Tibial artery (tissue), 4 donors: ENCODE data around the gene CHRND.

Source experiments
- DNase-seq, 2 donors: peaks; one replicate each; pipeline ENCODE4 v3.0.0-alpha.2; 2019
- H3K27ac ChIP-seq, 2 donors: fragments of 200-600 bp; sonication (generic) in 1 of 2; 1 replicate in 1 of 2; 2 replicates in 1 of 2; pipeline ENCODE4 v1.5.1; 2018 to 2019; ENCODE audit warnings: mild to moderate bottlenecking in 1 of 2
- H3K27me3 ChIP-seq, 2 donors: fragments of 200-600 bp; sonication (generic) in 1 of 2; one replicate each; pipeline versions ENCODE4 v1.5.1 to v1.6.0; 2016 to 2019
- H3K36me3 ChIP-seq, 3 donors: fragments of 200-600 bp; sonication (generic) in 2 of 3; one replicate each; pipeline ENCODE4 v1.5.1; 2016 to 2019; ENCODE audit warnings: mild to moderate bottlenecking in 2 of 3
- H3K4me1 ChIP-seq, 4 donors: fragments of 200-600 bp; sonication (generic) in 2 of 4; 1 replicate in 3 of 4; 2 replicates in 1 of 4; pipeline ENCODE4 v1.5.1; 2016 to 2019
- H3K4me3 ChIP-seq, 2 donors: fragments of 200-600 bp; sonication (generic) in 1 of 2; 1 replicate in 1 of 2; 2 replicates in 1 of 2; pipeline ENCODE4 v1.5.1; 2018 to 2019; ENCODE audit warnings: mild to moderate bottlenecking in 2 of 2
- H3K9me3 ChIP-seq, 3 donors: fragments of 200-600 bp; sonication (generic) in 1 of 3; one replicate each; pipeline ENCODE4 v1.5.1; 2016 to 2019
- intact Hi-C: fragments of 100-400 bp; cut with DNase I; formaldehyde crosslinking; loops from one replicate; pipeline ENCODE4 v1.15.0; 2023; ENCODE audit warnings: low total_unique reads
- TF ChIP-seq, protein P1 (sequence below), 2 experiments: fragments of 200-600 bp in 1 of 2; fragments of 450-650 bp in 1 of 2; IDR thresholded peaks; one replicate each; pipeline ENCODE4 v1.5.1; 2017 to 2019; ENCODE audit warnings: antibody characterized with exemption in 2 of 2, mild to moderate bottlenecking in 1 of 2, moderate library complexity in 1 of 2

CHRND gene

DNA sequence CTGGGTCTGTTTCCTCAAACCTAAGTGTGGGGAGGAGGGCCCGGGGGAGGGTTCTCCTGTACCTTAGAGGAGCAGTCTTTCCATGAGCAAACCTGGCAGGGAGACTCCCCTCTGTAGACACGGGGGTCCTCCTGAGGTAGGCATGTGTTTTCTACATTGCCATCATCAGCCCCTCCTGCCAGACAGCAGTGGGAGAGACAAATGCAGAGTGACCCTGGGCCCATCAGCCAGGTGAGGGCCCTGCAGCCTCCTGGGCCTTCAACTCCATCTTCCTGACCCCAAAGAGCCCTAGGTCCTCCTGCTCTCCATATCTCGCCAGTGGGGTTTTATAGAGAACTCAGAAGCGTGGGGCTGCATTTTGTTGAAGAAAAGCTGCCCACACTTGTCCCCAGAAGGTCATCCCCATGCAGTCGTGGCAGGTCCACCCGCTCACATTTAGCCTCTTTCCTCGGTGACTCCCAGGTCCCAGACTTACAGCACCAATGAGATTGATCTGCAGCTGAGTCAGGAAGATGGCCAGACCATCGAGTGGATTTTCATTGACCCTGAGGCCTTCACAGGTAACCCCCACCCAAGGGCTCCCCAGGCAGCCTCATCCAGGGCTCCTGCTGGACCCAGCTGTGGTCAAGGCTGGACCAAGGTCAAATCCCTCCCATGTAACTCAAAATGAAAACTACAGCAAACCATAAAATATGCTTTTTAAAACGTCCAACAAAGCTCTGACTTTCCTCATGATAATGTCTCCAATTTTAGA is 16.2 kb downstream of the CHRND start:
- H3K27me3 ChIP-seq: peaks cover 0 to 29% of the 10 kb centered on the region in 2 donors
- no peak overlapping the region for H3K27ac ChIP-seq
- TF ChIP-seq, protein P1, sequence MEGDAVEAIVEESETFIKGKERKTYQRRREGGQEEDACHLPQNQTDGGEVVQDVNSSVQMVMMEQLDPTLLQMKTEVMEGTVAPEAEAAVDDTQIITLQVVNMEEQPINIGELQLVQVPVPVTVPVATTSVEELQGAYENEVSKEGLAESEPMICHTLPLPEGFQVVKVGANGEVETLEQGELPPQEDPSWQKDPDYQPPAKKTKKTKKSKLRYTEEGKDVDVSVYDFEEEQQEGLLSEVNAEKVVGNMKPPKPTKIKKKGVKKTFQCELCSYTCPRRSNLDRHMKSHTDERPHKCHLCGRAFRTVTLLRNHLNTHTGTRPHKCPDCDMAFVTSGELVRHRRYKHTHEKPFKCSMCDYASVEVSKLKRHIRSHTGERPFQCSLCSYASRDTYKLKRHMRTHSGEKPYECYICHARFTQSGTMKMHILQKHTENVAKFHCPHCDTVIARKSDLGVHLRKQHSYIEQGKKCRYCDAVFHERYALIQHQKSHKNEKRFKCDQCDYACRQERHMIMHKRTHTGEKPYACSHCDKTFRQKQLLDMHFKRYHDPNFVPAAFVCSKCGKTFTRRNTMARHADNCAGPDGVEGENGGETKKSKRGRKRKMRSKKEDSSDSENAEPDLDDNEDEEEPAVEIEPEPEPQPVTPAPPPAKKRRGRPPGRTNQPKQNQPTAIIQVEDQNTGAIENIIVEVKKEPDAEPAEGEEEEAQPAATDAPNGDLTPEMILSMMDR (IDR thresholded peaks at IDR 0.05): no peak
- DNase-seq: no peak
- H3K4me1 ChIP-seq: no peaks in the 10 kb centered on the region
- peaks cover 0 to 6% (median 6%) of the 10 kb centered on the region in 3 donors for H3K36me3 ChIP-seq
- no peak overlapping the region for H3K4me3 ChIP-seq
- H3K9me3 ChIP-seq: no peaks in the 10 kb centered on the region
- intact Hi-C loops: no loop called here

DNA sequence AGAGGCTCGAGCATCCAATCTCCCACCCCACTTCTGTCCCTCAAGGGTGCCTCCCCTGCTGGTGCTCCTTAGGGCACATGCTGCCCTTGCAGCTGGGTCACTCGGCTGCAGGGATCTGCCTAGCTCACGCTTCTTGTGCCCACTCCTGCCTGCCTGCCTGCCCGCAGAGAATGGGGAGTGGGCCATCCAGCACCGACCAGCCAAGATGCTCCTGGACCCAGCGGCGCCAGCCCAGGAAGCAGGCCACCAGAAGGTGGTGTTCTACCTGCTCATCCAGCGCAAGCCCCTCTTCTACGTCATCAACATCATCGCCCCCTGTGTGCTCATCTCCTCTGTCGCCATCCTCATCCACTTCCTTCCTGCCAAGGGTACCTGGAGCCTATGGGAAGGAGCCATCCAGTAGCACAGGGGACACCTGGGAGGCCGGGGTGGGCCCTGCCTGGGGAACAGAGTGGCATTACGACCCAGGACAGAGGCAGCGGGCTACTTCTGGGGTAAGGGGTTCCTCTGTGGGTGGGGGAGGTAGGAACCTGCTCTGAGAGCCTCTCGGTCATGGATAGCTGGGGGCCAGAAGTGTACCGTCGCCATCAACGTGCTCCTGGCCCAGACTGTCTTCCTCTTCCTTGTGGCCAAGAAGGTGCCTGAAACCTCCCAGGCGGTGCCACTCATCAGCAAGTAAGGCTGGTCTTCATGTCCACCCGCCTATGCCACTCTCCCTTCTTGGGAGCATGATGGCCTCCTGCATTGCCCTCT is 16.9 kb downstream of the CHRND start:
- Histone ChIP-seq H3K27me3 (peaks cover 0 to 27% of the 10 kb centered on the region in 2 donors), H3K27ac (no peak overlapping the region), H3K4me3 (no peak overlapping the region), H3K4me1 (no peaks in the 10 kb centered on the region), H3K9me3 (no peaks in the 10 kb centered on the region), H3K36me3 (peaks cover 0 to 8% (median 6%) of the 10 kb centered on the region in 3 donors)
- DNase-seq: no peak
- intact Hi-C loops: no loop called here
- TF ChIP-seq, protein P1 (IDR thresholded peaks at IDR 0.05): no peak

DNA sequence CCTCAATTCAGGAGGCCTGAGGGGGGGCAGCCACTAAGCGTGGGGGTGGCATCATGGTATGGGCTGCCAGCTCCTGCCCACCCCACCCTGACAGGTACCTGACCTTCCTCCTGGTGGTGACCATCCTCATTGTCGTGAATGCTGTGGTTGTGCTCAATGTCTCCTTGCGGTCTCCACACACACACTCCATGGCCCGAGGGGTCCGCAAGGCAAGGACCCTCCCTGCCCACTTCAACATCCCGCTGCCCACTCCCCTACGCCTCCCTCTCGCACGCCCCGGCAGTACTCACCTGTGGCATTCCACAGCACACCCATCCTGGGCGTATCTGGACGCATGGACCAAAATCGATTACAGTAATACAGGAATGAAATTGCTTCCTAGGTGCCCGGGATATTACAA is 17.5 kb downstream of the CHRND start:
- TF ChIP-seq, protein P1 (IDR thresholded peaks at IDR 0.05): no peak
- Histone ChIP-seq H3K4me1 (no peaks in the 10 kb centered on the region), H3K36me3 (peaks cover 0 to 8% (median 6%) of the 10 kb centered on the region in 3 donors), H3K27me3 (peaks cover 0 to 27% of the 10 kb centered on the region in 2 donors), H3K9me3 (no peaks in the 10 kb centered on the region), H3K27ac (no peak overlapping the region), H3K4me3 (no peak overlapping the region)
- DNase-seq: no peak
- intact Hi-C loops: no loop called here

DNA sequence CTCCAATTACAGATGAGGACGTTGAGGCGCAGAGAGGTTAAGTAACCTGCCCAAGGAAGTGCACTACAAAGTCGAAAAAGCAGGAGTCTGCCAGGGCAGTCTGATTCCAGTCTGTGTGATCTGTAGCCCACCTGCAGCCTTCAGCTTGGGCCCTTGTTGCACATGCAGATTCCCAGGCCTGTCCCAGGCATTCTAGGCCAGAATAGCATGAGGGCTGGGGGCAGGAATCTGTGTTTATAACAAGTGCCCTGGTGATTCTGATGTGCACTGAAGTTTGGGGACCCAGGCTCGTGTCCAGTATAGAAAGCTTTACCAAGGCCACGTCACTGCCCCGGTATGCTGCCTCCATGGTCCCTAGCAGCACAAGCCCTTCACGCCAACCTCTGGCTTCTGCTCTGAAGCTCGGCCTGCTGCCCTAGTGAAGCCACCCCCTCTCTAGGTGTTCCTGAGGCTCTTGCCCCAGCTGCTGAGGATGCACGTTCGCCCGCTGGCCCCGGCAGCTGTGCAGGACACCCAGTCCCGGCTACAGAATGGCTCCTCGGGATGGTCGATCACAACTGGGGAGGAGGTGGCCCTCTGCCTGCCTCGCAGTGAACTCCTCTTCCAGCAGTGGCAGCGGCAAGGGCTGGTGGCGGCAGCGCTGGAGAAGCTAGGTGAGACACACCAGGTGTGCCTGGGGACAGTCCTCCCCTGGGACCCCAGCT is 18.1 kb downstream of the CHRND start:
- Histone ChIP-seq H3K36me3 (peaks cover 0 to 8% (median 6%) of the 10 kb centered on the region in 3 donors), H3K27ac (no peak overlapping the region), H3K9me3 (no peaks in the 10 kb centered on the region), H3K4me3 (no peak overlapping the region), H3K27me3 (peaks cover 0 to 22% of the 10 kb centered on the region in 2 donors), H3K4me1 (no peaks in the 10 kb centered on the region)
- TF ChIP-seq, protein P1 (IDR thresholded peaks at IDR 0.05): no peak
- intact Hi-C loops: no loop called here
- no peak for DNase-seq

DNA sequence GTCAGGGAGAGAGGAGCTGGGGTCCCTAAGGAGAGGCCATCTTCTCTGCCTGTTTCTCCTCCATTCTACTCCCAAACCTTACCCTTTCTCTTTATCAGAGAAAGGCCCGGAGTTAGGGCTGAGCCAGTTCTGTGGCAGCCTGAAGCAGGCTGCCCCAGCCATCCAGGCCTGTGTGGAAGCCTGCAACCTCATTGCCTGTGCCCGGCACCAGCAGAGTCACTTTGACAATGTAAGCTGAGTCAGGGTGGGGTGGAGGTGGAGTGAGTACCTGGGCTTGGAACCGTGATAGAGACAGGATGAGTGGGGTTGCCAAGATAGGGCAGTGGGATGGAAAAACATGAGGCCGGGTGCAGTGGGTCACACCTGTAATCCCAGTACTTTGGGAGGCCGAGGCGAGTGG is 18.7 kb downstream of the CHRND start:
- intact Hi-C loops: no loop called here
- no peaks in the 10 kb centered on the region for H3K9me3 ChIP-seq
- H3K27ac ChIP-seq: no peak overlapping the region
- H3K4me1 ChIP-seq: peaks cover 0 to 3% (median 0%) of the 10 kb centered on the region in 4 donors
- H3K36me3 ChIP-seq: peaks cover 0 to 8% (median 6%) of the 10 kb centered on the region in 3 donors
- TF ChIP-seq, protein P1 (IDR thresholded peaks at IDR 0.05): no peak
- H3K27me3 ChIP-seq: peaks cover 0 to 16% of the 10 kb centered on the region in 2 donors
- no peak overlapping the region for H3K4me3 ChIP-seq
- DNase-seq: no peak
